ENCODE results near the gene PDPK1. TPM values are rescaled to one million over a fixed set of nuclear protein-coding genes. Genes with fewer than 3 reads are reported as not detected.
A peak's percentile ranks its signal among the peaks of the same experiment; 100 is the strongest.
"Not testable (repeated sequence)": the region's sequence is repeated elsewhere in the genome, so short reads cannot be mapped to it uniquely, and the experiment has no call there.

Gene PDPK1
- total RNA-seq, 1 donor from 2014 or later = 27.0 TPM

DNA sequence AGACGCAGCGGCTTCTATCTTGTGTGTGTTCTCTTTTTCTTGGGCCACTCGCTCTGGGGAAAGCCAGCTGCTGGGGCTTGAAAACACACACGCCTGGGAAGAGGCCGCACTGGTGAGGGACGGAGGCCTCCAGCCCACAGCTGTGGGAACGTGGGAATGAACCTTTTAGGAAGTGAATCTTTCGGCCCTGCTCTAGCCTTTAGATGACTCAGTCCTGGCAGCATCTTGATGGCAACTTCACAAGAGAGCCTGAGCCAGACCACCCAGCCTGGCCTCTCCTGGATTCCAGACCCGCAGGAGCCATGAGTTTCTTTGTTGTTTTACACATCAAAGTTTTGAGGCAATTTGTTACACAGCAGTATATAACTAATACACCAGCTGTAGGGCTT is 2.2 kb upstream of the PDPK1 start:
- H3K4me3 ChIP-seq (ENCODE audit: low read depth, low read length) = no peak overlapping the region
- no peak for DNase-seq (ENCODE audit: low read depth)
- H3K36me3 ChIP-seq (ENCODE audit: control insufficient read depth, insufficient read depth, low read length) = no peaks in the 10 kb centered on the region
- no peaks in the 10 kb centered on the region for H3K27me3 ChIP-seq (ENCODE audit: control insufficient read depth, insufficient read depth, low read length)
- TF ChIP-seq, protein P1, sequence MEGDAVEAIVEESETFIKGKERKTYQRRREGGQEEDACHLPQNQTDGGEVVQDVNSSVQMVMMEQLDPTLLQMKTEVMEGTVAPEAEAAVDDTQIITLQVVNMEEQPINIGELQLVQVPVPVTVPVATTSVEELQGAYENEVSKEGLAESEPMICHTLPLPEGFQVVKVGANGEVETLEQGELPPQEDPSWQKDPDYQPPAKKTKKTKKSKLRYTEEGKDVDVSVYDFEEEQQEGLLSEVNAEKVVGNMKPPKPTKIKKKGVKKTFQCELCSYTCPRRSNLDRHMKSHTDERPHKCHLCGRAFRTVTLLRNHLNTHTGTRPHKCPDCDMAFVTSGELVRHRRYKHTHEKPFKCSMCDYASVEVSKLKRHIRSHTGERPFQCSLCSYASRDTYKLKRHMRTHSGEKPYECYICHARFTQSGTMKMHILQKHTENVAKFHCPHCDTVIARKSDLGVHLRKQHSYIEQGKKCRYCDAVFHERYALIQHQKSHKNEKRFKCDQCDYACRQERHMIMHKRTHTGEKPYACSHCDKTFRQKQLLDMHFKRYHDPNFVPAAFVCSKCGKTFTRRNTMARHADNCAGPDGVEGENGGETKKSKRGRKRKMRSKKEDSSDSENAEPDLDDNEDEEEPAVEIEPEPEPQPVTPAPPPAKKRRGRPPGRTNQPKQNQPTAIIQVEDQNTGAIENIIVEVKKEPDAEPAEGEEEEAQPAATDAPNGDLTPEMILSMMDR (IDR thresholded peaks at IDR 0.05; ENCODE audit: insufficient read depth, low read length, poor library complexity, severe bottlenecking) = no peak

DNA sequence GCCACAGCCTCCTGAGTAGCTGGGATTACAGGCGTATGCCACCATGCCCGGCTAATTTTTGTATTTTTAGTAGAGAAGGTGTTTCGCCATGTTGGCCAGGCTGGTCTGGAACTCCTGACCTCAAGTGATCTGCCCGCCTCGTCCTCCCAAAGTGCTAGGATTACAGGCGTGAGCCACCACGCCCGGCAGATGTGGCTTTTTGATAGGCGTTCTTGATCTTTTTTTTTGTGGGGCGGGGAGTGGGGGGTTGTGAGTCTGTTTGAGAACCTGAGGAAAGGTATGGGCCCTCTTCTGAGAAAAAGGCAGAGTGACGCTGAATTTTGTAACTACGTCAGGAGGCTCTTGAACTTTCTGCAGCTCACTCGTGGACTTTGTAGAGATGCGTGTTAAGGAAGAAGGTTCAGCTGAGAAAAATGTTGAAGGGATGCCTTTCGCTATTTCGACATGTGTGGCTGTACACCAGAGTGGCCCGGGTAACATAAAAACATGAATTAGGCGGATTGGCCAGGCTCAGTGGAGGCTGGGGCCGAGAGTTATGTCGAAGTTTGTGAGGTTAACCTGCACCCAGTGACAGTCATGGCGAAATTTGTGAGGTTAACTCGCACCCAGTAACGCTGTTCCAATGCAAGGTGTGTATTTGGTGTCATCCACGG is 1.5 kb downstream of the PDPK1 start:
- H3K4me3 ChIP-seq (ENCODE audit: low read depth, low read length); H3K27me3 ChIP-seq (ENCODE audit: control insufficient read depth, insufficient read depth, low read length); H3K36me3 ChIP-seq (ENCODE audit: control insufficient read depth, insufficient read depth, low read length); DNase-seq (ENCODE audit: low read depth): not testable (repeated sequence)

DNA sequence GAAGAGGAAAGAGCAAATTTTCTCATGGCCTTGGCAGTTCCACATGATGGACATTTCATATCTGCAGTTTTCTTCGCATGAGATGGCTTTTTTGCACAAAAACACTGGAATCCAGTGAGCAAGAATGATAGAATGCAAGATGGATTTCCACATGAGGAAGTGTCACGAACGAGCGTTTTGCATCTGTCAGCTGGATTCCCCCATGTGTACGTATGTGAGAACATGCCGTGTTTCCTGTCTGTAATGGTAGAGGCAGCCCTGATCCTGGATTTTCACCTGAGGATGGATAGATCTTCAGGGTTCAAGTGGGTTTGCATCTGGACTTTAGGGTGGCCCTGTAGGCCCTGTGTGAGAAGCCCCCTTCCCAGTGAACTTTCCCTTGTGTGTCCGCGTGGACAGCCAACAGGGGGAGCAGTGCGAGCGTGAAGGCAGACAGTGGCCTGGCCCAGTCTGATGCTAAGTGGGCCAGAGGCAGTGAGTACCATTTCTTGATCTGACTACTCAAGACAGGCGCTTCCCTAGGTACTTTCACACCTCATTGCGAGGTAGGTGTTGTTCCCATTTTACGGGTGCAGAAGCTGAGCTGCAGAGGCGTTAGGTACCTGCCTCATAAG is 2.1 kb downstream of the PDPK1 start:
- H3K4me3 ChIP-seq (ENCODE audit: low read depth, low read length); H3K36me3 ChIP-seq (ENCODE audit: control insufficient read depth, insufficient read depth, low read length); H3K27me3 ChIP-seq (ENCODE audit: control insufficient read depth, insufficient read depth, low read length); DNase-seq (ENCODE audit: low read depth): not testable (repeated sequence)
- TF ChIP-seq, protein P1 (IDR thresholded peaks at IDR 0.05; ENCODE audit: insufficient read depth, low read length, poor library complexity, severe bottlenecking) = peak; percentile 29

DNA sequence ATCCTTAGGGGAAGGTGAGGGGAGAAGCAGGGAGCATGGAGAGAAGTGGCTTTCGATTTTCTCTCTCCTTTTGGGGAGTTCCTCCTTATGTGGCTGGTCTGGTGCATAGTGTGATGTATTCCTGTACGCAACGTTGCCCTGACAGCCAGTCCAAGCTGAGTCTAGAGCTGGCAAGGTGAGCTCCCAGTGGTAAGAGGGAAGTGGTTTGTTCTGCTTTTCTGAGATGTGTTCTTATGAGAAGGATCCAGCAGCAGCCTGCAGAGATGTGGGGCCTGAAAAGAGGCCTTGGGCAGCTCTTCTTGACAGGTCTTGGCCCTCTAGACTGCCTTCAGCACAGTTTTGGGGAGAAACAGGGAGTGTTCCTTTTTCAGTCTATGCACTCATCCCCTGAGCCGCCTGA is 3.1 kb downstream of the PDPK1 start:
- H3K4me3 ChIP-seq (ENCODE audit: low read depth, low read length); H3K36me3 ChIP-seq (ENCODE audit: control insufficient read depth, insufficient read depth, low read length); DNase-seq (ENCODE audit: low read depth); H3K27me3 ChIP-seq (ENCODE audit: control insufficient read depth, insufficient read depth, low read length): not testable (repeated sequence)

DNA sequence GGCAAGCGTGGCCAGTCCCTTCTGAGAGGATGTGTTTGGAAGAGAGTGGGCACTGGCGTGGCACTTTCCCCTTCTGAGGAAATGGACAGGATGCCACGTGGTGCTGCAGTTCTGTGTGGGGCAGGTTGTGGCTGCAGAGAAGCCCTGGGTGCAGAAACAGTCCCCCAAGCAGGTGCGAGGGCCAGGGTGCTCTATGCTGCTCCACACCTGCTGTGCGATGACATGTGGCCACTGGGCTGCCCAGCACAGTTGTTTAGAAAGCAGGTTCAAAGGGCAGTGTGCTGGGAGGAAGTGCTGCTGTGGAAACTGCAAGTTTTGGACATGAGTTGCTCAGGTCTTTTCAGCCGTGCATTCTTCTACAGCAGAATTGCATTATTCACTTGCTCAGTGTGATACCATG is 3.6 kb downstream of the PDPK1 start:
- not testable (repeated sequence) for H3K4me3 ChIP-seq (ENCODE audit: low read depth, low read length); DNase-seq (ENCODE audit: low read depth); H3K27me3 ChIP-seq (ENCODE audit: control insufficient read depth, insufficient read depth, low read length); H3K36me3 ChIP-seq (ENCODE audit: control insufficient read depth, insufficient read depth, low read length)

DNA sequence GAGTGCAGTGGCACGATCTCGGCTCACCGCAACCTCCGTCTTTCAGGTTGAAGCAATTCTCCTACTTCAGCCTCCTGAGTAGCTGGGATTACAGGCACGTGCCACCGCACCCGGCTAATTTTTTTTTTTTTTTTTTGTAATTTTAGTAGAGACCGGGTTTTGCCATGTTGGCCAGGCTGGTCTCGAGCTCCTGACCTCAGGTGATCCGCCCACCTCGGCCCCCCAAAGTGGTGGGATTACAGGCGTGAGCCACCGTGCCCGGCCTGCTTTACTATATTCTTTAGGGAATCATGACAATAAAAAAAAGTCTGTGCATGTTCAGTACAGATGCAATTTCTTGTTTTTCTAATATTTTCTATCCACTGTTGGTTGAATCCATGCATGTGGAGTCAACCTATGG is 6.0 kb downstream of the PDPK1 start:
- not testable (repeated sequence) for H3K4me3 ChIP-seq (ENCODE audit: low read depth, low read length); DNase-seq (ENCODE audit: low read depth); H3K27me3 ChIP-seq (ENCODE audit: control insufficient read depth, insufficient read depth, low read length); H3K36me3 ChIP-seq (ENCODE audit: control insufficient read depth, insufficient read depth, low read length)

DNA sequence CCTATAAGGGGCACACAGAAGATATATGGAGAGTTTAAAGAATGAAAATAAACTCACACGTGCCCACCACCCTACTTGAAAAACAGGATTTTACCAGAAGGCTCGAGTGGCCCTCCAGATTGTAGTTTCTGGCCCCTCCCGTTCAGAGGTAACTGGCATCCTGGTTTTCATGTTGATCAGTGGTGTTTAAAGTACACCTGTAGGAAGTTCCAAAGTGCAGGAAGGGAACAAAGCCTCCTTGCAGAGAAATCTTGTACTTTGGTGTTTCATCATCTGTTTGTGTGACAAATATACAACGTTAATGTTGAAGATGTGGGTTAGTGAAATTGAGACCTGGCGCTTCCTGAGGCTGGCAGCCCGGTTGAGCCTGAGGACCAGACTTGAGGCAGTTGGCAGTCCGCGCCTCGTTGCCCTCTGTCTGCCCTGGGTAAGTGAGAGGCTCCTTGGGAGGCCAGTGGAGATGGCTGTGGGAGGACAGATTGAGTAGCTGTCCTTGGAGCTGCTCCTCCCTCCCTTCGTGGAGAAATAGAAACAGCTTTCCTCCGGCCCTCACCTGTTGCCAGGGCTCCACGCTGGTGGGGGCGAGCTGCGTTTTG is 12.6 kb downstream of the PDPK1 start:
- H3K4me3 ChIP-seq (ENCODE audit: low read depth, low read length); DNase-seq (ENCODE audit: low read depth); H3K27me3 ChIP-seq (ENCODE audit: control insufficient read depth, insufficient read depth, low read length); H3K36me3 ChIP-seq (ENCODE audit: control insufficient read depth, insufficient read depth, low read length): not testable (repeated sequence)

DNA sequence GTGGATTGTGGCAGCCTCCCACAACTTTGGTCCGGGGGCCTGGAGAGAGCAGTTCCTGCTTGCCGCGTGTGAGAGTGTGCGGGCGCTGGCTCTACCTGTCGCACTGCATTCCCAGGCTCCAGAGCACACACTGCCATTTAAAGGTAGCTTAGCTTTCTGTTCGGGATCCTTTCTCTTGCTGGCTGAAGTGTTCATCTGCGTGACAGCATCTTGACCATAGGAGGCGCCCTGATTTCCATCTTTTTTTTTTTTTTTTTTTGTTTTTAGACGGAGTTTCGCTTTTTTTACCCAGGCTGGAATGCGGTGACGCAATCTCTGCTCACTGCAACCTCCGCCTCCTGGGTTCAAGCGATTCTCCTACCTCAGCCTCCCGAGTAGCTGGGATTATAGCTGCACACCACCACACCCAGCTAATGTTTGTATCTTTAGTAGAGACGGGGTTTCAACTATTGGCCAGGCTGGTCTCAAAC is 13.6 kb downstream of the PDPK1 start:
- DNase-seq (ENCODE audit: low read depth); H3K36me3 ChIP-seq (ENCODE audit: control insufficient read depth, insufficient read depth, low read length); H3K4me3 ChIP-seq (ENCODE audit: low read depth, low read length); H3K27me3 ChIP-seq (ENCODE audit: control insufficient read depth, insufficient read depth, low read length): not testable (repeated sequence)

DNA sequence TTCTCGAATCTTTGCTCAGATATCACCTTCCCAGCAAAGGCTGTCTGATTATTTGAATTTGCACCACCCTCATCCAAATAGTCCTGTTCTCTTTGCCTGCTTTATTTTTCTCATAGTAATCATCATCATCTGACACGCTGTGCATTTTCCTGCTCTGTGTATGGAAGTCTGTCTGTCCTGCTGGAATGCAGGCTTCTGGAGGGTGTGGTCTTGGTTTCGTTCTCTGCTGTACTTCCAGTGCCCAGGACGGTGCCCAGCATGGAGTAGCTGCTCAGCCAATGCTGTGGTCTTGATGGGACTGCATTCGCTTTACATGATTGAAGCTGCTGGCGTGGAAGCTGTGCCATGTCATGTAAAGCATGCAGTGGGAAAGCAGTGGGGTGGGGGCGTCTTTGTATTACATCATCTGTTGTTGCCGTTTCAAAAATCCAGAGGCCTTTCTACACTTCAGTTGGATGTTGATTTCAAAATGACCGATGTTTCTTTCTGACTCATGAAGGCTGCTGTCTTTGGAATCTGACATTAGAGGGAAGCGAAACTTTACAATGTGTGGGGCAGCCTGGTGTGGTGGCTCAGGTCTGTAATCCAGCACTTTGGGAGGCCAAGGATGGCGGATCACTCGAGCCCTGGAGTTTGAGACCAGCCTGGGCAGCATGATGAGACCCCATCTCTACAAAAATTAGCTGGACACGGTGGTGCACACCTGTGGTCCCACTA is 17.0 kb downstream of the PDPK1 start:
- not testable (repeated sequence) for H3K36me3 ChIP-seq (ENCODE audit: control insufficient read depth, insufficient read depth, low read length); H3K4me3 ChIP-seq (ENCODE audit: low read depth, low read length); H3K27me3 ChIP-seq (ENCODE audit: control insufficient read depth, insufficient read depth, low read length); DNase-seq (ENCODE audit: low read depth)

DNA sequence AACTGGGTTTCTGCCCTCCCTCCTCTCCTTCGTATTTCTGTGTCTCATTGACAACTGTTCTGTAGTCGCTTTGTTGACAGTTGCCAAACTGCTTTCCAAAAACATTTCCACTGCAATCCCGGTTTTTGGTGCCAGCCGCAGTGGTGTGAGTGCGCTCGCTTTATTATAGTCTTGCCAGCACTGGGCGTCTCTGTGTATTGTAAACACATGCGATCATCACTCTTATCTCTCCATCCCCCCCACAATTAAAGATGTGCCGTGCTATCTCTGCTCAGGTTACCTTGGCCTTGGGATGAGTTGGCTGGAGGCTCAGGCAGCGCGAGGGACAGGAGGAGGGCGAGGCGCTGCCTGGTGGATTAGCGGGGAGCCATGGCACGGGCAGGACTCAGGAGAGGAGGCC is 19.3 kb downstream of the PDPK1 start:
- not testable (repeated sequence) for H3K36me3 ChIP-seq (ENCODE audit: control insufficient read depth, insufficient read depth, low read length); DNase-seq (ENCODE audit: low read depth); H3K27me3 ChIP-seq (ENCODE audit: control insufficient read depth, insufficient read depth, low read length); H3K4me3 ChIP-seq (ENCODE audit: low read depth, low read length)

DNA sequence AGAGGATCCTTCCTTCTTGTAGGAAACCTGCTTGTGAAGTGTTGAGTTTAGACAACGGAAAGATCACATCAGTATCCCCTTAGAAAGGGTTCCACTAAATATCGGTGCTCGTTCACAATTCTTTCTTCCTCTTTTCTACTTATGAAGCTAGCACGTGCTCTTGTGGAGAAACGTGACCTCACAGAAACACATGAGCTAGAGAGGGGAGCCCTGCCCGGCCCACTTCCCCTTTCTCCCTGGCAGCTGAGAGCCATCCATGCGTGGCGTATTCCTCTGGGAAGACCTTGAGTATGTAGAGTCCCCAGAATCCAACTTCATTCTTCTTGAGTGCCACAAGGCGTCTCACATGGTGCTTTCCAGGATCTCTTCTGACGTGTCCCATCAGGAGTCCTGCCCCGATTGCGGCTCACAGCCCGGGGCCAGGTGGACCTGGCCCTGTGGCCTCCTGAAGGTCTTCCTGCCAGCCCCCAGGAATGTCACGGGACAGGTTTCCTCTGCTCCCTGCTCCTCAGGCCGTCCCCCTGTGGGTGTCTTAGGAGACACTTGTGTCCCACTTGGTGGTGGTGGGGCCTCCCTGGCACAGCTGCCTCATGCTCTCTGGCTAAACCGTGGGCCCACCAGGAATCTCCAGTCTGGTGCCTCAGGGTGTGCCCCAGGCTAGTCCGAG is 22.4 kb downstream of the PDPK1 start:
- DNase-seq (ENCODE audit: low read depth); H3K36me3 ChIP-seq (ENCODE audit: control insufficient read depth, insufficient read depth, low read length); H3K4me3 ChIP-seq (ENCODE audit: low read depth, low read length); H3K27me3 ChIP-seq (ENCODE audit: control insufficient read depth, insufficient read depth, low read length): not testable (repeated sequence)

All from kidney epithelial cell (primary cell).